DND-41 (cell line): ENCODE results near the gene LTBP3.

Source experiments
- ATAC-seq: fragments of 200-7000 bp; cut with Tn5 transposase; 3 replicates; pipeline ENCODE4 v1.9.1; 2021; ENCODE audit warnings: low read depth; ENCODE audit not compliant: insufficient read depth
- DNase-seq: peaks from one replicate; pipeline ENCODE4 v3.0.0-alpha.2; 2020
- H2AFZ ChIP-seq: 2 replicates; pipeline ENCODE4 v1.6.0; 2012; ENCODE audit warnings: low read depth, low read length
- H3K27ac ChIP-seq: 2 replicates; pipeline ENCODE4 v1.5.1; 2012; ENCODE audit warnings: low read length, inconsistent platforms
- H3K27me3 ChIP-seq: fragments of 200-600 bp; sonication (generic); 2 replicates; pipeline ENCODE4 v1.6.0; 2012; ENCODE audit warnings: low read length, mild to moderate bottlenecking, inconsistent platforms; ENCODE audit not compliant: insufficient read depth, poor library complexity
- H3K36me3 ChIP-seq: 2 replicates; pipeline ENCODE4 v1.5.1; 2012; ENCODE audit warnings: low read length, inconsistent platforms; ENCODE audit not compliant: insufficient read depth
- H3K4me1 ChIP-seq: 2 replicates; pipeline ENCODE4 v1.5.1; 2012; ENCODE audit warnings: mild to moderate bottlenecking, low read length; ENCODE audit not compliant: insufficient read depth
- H3K4me2 ChIP-seq: 2 replicates; pipeline ENCODE4 v1.6.0; 2012; ENCODE audit warnings: mild to moderate bottlenecking, moderate library complexity, low read length, inconsistent platforms; ENCODE audit not compliant: insufficient read depth
- H3K4me3 ChIP-seq, 2 experiments: fragments of 200-600 bp in 1 of 2; shearing (Covaris generic) in 1 of 2; 2 replicates each; pipeline ENCODE4 v1.5.1; 2012 to 2016; ENCODE audit warnings: inconsistent platforms in 2 of 2, low read length in 2 of 2, mild to moderate bottlenecking in 2 of 2, low read depth in 1 of 2, moderate library complexity in 1 of 2
- H3K79me2 ChIP-seq: 2 replicates; pipeline ENCODE4 v1.6.0; 2012; ENCODE audit warnings: low read length, inconsistent platforms; ENCODE audit not compliant: insufficient read depth
- H3K9ac ChIP-seq: 2 replicates; pipeline ENCODE4 v1.6.0; 2012; ENCODE audit warnings: low read depth, mild to moderate bottlenecking, inconsistent platforms, low read length, moderate library complexity
- H3K9me3 ChIP-seq: 2 replicates; pipeline ENCODE4 v1.5.1; 2012; ENCODE audit warnings: low read length, moderate library complexity, mild to moderate bottlenecking, inconsistent platforms; ENCODE audit not compliant: insufficient read depth, severe bottlenecking
- H4K20me1 ChIP-seq: 2 replicates; pipeline ENCODE4 v1.6.0; 2012; ENCODE audit warnings: low read length; ENCODE audit not compliant: insufficient read depth
- CTCF ChIP-seq: IDR thresholded peaks from 2 replicates; pipeline ENCODE4 v1.5.1; 2012; ENCODE audit warnings: borderline replicate concordance, low read length, moderate library complexity, mild to moderate bottlenecking; ENCODE audit not compliant: poor library complexity, severe bottlenecking; ENCODE audit errors: extremely low read depth
- EZH2 ChIP-seq: IDR thresholded peaks from 3 replicates; pipeline ENCODE4 v1.6.1; 2012; ENCODE audit warnings: borderline replicate concordance, low read depth, mild to moderate bottlenecking, moderate library complexity, low read length, inconsistent platforms; ENCODE audit not compliant: severe bottlenecking

LTBP3 gene

GRCh38 chr11:65535102-65535501 is 23.1 kb downstream of the LTBP3 start:
- H3K27ac ChIP-seq: no peak overlapping the region
- no peak for DNase-seq
- peaks cover 8% of the 10 kb centered on the region; the same call in 1 of the 2 replicates for H4K20me1 ChIP-seq
- H3K4me3 ChIP-seq: no peak overlapping the region
- no peak overlapping the region for H3K4me2 ChIP-seq
- no peak for ATAC-seq
- H3K79me2 ChIP-seq: no peaks in the 10 kb centered on the region
- H3K4me1 ChIP-seq: peaks cover under 1% of the 10 kb centered on the region
- H3K9me3 ChIP-seq: no peaks in the 10 kb centered on the region
- H2AFZ ChIP-seq: no peak overlapping the region
- TF ChIP-seq CTCF (no peak), EZH2 (no peak)
- peaks cover 59% of the 10 kb centered on the region for H3K36me3 ChIP-seq
- H3K9ac ChIP-seq: no peak overlapping the region
- H3K27me3 ChIP-seq: no peaks in the 10 kb centered on the region

- no peak for DNase-seq
- ATAC-seq: no peak
- Histone ChIP-seq H2AFZ (no peak overlapping the region), H4K20me1 (peaks cover 8% of the 10 kb centered on the region; the same call in 1 of the 2 replicates), H3K79me2 (no peaks in the 10 kb centered on the region), H3K4me2 (no peak overlapping the region), H3K27ac (no peak overlapping the region), H3K36me3 (peaks cover 64% of the 10 kb centered on the region), H3K4me3 (no peak overlapping the region), H3K4me1 (no peaks in the 10 kb centered on the region), H3K9me3 (no peaks in the 10 kb centered on the region), H3K27me3 (no peaks in the 10 kb centered on the region), H3K9ac (no peak overlapping the region)
- no peak for TF ChIP-seq EZH2
- TF ChIP-seq CTCF: no peak
Observed at GRCh38 chr11:65532388-65533064, 25.6 kb downstream of the LTBP3 start.

GRCh38 chr11:65530157-65530496 is 28.0 kb downstream of the LTBP3 start:
- Histone ChIP-seq H2AFZ (no peak overlapping the region), H3K9me3 (no peaks in the 10 kb centered on the region), H3K36me3 (peaks cover 61% of the 10 kb centered on the region), H3K27ac (peak overlapping the region; percentile 3), H3K4me2 (no peak overlapping the region), H3K27me3 (no peaks in the 10 kb centered on the region), H3K4me1 (peaks cover 14% of the 10 kb centered on the region), H3K9ac (no peak overlapping the region), H3K4me3 (no peak overlapping the region), H3K79me2 (peaks cover 18% of the 10 kb centered on the region), H4K20me1 (peaks cover 19% of the 10 kb centered on the region)
- TF ChIP-seq CTCF (peak; percentile 63), EZH2 (no peak)
- ATAC-seq: peak; percentile 78
- DNase-seq: peak; percentile 65
